H1 (cell line): Measurements from ENCODE around the gene PER2. TPM values are rescaled to one million over a fixed set of nuclear protein-coding genes. Genes with fewer than 3 reads are reported as not detected.

Experiments used
- BACH1 ChIP-seq: IDR thresholded peaks from 2 replicates; pipeline ENCODE4 v1.6.1; 2012; ENCODE audit warnings: low read length, improper control_type of control experiment
- CBX8 ChIP-seq: fragments of 300-800, 300-1000 bp; sonication (generic); IDR thresholded peaks from 2 replicates; pipeline ENCODE4 v1.7.1; 2016; ENCODE audit warnings: low read depth, low read length, borderline replicate concordance
- SIN3A ChIP-seq, 2 experiments: IDR thresholded peaks in 1 of 2; conservative IDR thresholded peaks in 1 of 2; 2 replicates each; pipeline ENCODE4 v1.6.1; 2011 to 2012; ENCODE audit warnings: low read length in 2 of 2, improper control_type of control experiment in 1 of 2, low read depth in 1 of 2, mild to moderate bottlenecking in 1 of 2
- SP4 ChIP-seq: IDR thresholded peaks from 2 replicates; pipeline ENCODE4 v1.6.1; 2012; ENCODE audit warnings: low read length, inconsistent platforms
- TEAD4 ChIP-seq: IDR thresholded peaks from 2 replicates; pipeline ENCODE4 v1.6.1; 2012; ENCODE audit warnings: low read depth, low read length, inconsistent platforms, mixed read lengths
- polyA plus RNA-seq, 7 experiments: library from polyadenylated mRNA; depleted of rRNA in 3 of 7; stranded (reverse) in 5 of 7; unstranded in 2 of 7; fragments of >200 nt in 5 of 7; fragments of 200-250 nt in 2 of 7; gene quantifications; 1 replicate in 5 of 7; 2 replicates in 1 of 7; 4 replicates in 1 of 7; pipeline versions ENCODE4 v1.2.1 to v1.2.3, GENCODE V29; 2011 to 2013; ENCODE audit warnings: missing spikeins in 2 of 7, mixed read lengths in 2 of 7
- total RNA-seq: library from RNA; stranded (reverse); fragmentation: NEBNext Ultra II Directional; extraction: Animal tissue kit (Norgen Biotek cat#: 25700); gene quantifications from 2 replicates; pipeline ENCODE4 v1.2.1, GENCODE V29; 2021

Gene PER2
- total and polyA plus RNA-seq, 2 of the 8 experiments (the other 6 are each of a cell fraction or from before 2014, with no cell fraction given), result 0.91 to 5.5 TPM

- TF ChIP-seq CBX8, result no peak
- no peak for TF ChIP-seq TEAD4
- TF ChIP-seq SIN3A (conservative IDR thresholded peaks at IDR 0.05 in 1 of 2, IDR thresholded peaks at IDR 0.05 in 1 of 2; ENCODE audit: low read depth in 1 of 2, low read length in 2 of 2), result no peak
- TF ChIP-seq SP4, result no peak
- TF ChIP-seq BACH1, result no peak
Observed at GRCh38 chr2:238262496-238263122, 25.8 kb downstream of the PER2 start (continued).
